ENCODE data around the gene PACS1.

The PACS1 gene

DNA sequence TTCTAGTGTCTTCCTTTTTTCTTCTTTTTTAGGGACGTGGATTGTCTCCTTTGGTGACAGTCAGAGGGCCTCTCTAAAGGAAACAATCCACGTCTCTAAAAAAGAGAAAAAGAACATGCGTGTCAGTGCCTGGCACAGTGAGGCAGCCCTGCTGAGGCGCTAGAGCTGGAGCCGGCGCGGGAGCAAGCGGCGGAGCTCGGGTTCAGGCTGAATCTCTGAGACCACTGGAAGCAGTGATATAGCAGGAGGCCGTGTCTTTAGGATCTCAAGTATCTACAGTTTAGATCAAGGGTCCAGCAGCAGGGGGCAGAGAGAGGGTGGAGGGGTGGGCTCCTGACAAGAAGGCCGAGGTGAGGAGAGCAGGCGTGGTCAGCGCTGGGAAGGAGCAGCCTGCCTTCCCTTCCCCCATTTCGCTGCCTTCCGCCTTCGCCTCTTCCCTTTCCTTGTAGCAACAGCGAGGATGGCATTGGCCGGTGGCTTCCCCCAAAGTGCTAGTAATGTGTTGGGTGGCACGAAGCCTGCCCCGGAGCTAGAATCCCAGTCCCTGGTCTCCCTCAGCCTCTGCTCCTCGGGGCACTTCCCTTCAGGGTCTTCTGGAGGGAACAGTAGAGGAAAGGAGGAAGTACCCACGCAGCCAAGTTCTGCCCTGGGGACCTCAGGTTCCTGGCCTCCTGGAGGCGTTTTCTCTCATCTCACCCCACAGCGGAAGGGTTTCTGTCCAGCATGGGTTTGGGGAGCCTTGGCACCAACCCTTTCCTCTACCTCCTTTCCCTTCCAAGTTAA, 170.1 kb downstream of the PACS1 start:
- H3K9ac ChIP-seq (ENCODE audit: low read length): no peak overlapping the region
- H4K20me1 ChIP-seq (ENCODE audit: insufficient read depth, low read length): no peaks in the 10 kb centered on the region
- H3K27ac ChIP-seq (ENCODE audit: low read length): no peak overlapping the region
- no peaks in the 10 kb centered on the region for H3K4me1 ChIP-seq (ENCODE audit: low read length)
- no peak overlapping the region for H3K4me2 ChIP-seq (ENCODE audit: low read length)
- no peak overlapping the region for H3K4me3 ChIP-seq (ENCODE audit: low read length)
- no peak overlapping the region for H2AFZ ChIP-seq (ENCODE audit: low read depth, low read length)
- no peaks in the 10 kb centered on the region for H3K27me3 ChIP-seq (ENCODE audit: low read depth, low read length)
- H3K36me3 ChIP-seq (replicated peaks; ENCODE audit: low read depth, low read length): no peaks in the 10 kb centered on the region
- H3K79me2 ChIP-seq (ENCODE audit: low read length): no peaks in the 10 kb centered on the region
- no peaks in the 10 kb centered on the region for H3K9me3 ChIP-seq (ENCODE audit: insufficient read depth, low read length)
- no peak for TF ChIP-seq EZH2phosphoT487 (IDR thresholded peaks at IDR 0.05; ENCODE audit: low read depth)
- TF ChIP-seq, protein P1, sequence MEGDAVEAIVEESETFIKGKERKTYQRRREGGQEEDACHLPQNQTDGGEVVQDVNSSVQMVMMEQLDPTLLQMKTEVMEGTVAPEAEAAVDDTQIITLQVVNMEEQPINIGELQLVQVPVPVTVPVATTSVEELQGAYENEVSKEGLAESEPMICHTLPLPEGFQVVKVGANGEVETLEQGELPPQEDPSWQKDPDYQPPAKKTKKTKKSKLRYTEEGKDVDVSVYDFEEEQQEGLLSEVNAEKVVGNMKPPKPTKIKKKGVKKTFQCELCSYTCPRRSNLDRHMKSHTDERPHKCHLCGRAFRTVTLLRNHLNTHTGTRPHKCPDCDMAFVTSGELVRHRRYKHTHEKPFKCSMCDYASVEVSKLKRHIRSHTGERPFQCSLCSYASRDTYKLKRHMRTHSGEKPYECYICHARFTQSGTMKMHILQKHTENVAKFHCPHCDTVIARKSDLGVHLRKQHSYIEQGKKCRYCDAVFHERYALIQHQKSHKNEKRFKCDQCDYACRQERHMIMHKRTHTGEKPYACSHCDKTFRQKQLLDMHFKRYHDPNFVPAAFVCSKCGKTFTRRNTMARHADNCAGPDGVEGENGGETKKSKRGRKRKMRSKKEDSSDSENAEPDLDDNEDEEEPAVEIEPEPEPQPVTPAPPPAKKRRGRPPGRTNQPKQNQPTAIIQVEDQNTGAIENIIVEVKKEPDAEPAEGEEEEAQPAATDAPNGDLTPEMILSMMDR (IDR thresholded peaks at IDR 0.05; ENCODE audit: low read depth, low read length): no peak

DNA sequence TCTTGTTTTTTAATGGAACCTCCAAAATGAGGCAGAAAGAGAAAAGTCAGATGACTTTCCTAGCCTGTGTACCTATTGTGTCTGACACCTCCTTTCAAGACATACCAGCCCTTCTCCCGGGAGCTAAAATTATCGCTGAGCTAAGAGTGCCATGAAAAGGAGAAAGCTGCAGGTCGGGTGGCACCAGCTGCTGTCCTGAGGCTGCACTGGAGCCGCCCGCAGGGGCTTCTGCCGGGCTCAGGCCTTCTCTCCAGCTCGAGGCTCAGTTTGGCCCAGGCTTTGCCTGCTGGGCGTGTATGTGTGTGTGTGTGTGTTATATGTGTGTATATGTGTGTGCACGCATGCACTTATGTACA, 170.7 kb downstream of the PACS1 start:
- Histone ChIP-seq H2AFZ (ENCODE audit: low read depth, low read length) (no peak overlapping the region), H3K9me3 (ENCODE audit: insufficient read depth, low read length) (no peaks in the 10 kb centered on the region), H4K20me1 (ENCODE audit: insufficient read depth, low read length) (no peaks in the 10 kb centered on the region), H3K4me1 (ENCODE audit: low read length) (no peaks in the 10 kb centered on the region), H3K27me3 (ENCODE audit: low read depth, low read length) (no peaks in the 10 kb centered on the region), H3K27ac (ENCODE audit: low read length) (no peak overlapping the region), H3K36me3 (replicated peaks; ENCODE audit: low read depth, low read length) (no peaks in the 10 kb centered on the region), H3K4me2 (ENCODE audit: low read length) (no peak overlapping the region), H3K79me2 (ENCODE audit: low read length) (no peaks in the 10 kb centered on the region), H3K4me3 (ENCODE audit: low read length) (no peak overlapping the region), H3K9ac (ENCODE audit: low read length) (no peak overlapping the region)
- TF ChIP-seq EZH2phosphoT487 (IDR thresholded peaks at IDR 0.05; ENCODE audit: low read depth): no peak
- TF ChIP-seq, protein P1 (IDR thresholded peaks at IDR 0.05; ENCODE audit: low read depth, low read length): no peak

DNA sequence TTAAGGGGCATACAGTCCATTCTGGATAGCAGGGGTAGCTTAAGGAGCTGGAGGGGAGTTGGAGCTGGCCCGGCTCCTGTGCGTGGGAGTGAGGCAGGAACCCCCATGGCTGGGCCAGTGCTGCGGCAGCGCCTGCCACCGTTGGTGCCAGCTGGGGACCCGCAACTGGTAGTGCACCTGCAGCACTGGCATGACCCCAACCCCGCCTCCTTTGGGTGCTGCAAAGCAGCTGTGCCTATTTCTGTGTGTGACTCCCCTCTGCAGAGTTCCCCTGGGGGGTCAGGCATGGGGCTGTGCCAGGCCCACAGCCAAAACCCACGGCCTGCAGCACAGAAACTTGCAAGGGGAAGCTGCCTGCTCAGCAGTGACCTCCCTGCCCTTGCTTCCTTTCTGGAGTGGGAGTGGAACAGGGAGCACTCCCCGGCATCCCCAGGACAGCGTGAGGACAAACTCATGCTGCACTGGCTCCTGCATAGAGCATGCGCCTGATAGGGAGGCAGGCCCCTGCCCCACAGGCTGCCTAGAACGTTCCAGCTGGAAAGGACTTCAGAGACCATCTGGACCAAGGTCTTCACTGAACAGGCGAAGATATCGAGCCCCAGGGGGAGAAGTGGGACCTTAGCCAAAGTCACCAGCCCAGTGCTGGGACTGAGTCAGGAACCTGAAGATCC, 172.2 kb downstream of the PACS1 start:
- H3K36me3 ChIP-seq (replicated peaks; ENCODE audit: low read depth, low read length): no peaks in the 10 kb centered on the region
- H3K9ac ChIP-seq (ENCODE audit: low read length): no peak overlapping the region
- no peaks in the 10 kb centered on the region for H3K4me1 ChIP-seq (ENCODE audit: low read length)

More for the DNA sequence above, 172.2 kb downstream of the PACS1 start:
- no peak overlapping the region for H2AFZ ChIP-seq (ENCODE audit: low read depth, low read length)
- no peaks in the 10 kb centered on the region for H3K27me3 ChIP-seq (ENCODE audit: low read depth, low read length)
- no peak overlapping the region for H3K4me3 ChIP-seq (ENCODE audit: low read length)
- H3K79me2 ChIP-seq (ENCODE audit: low read length): no peaks in the 10 kb centered on the region
- TF ChIP-seq EZH2phosphoT487 (IDR thresholded peaks at IDR 0.05; ENCODE audit: low read depth): no peak
- TF ChIP-seq, protein P1 (IDR thresholded peaks at IDR 0.05; ENCODE audit: low read depth, low read length): no peak
- no peaks in the 10 kb centered on the region for H3K9me3 ChIP-seq (ENCODE audit: insufficient read depth, low read length)
- H4K20me1 ChIP-seq (ENCODE audit: insufficient read depth, low read length): no peaks in the 10 kb centered on the region
- no peak overlapping the region for H3K27ac ChIP-seq (ENCODE audit: low read length)
- no peak overlapping the region for H3K4me2 ChIP-seq (ENCODE audit: low read length)
